HG03521 (cell line): ENCODE results near the gene CDC25B.
"Not testable (repeated sequence)": the region's sequence is repeated elsewhere in the genome, so short reads cannot be mapped to it uniquely, and the experiment has no call there.

ENCODE experiments used
- ATAC-seq: cut with Tn5 transposase; IDR thresholded peaks from one replicate; pipeline ENCODE4 v1.9.1; 2021; ENCODE audit warnings: mild to moderate bottlenecking, moderate library complexity; ENCODE audit not compliant: unreplicated experiment

Gene CDC25B

DNA sequence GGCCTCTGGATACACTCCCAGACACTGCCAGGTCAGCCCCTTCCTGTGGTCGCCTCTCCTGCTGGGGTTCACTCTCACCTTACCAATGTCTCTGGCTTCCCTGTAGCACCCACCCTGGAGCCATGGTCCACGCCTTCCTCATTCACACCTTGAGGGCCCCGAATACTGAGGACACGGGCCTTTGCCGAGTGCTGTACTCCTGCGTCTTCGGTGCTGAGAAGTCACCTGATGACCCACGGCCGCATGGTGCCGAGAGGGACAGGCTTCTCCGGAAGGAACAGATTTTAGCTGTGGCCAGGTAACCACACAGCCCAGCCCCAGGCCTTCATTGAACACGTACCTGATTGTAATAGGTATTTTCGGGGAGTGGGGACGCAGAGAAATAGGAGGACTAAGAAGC lies 25.9 kb downstream of the CDC25B start:
- ATAC-seq, result no peak

DNA sequence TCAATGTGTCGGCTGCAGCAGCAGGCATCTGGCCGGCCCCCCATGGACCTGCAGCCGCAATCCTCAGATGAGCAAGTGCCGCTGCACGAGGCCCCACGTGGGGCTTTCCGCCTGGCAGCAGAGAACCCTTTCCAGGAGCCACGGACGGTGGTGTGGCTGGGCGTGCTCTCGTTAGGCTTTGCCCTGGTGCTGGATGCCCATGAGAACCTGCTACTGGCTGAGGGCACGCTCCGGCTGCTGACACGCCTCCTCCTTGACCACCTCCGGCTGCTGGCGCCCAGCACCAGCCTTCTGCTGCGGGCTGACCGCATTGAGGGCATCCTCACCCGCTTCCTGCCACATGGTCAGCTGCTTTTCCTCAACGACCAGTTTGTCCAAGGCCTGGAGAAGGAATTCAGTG lies 27.8 kb downstream of the CDC25B start:
- no peak for ATAC-seq

DNA sequence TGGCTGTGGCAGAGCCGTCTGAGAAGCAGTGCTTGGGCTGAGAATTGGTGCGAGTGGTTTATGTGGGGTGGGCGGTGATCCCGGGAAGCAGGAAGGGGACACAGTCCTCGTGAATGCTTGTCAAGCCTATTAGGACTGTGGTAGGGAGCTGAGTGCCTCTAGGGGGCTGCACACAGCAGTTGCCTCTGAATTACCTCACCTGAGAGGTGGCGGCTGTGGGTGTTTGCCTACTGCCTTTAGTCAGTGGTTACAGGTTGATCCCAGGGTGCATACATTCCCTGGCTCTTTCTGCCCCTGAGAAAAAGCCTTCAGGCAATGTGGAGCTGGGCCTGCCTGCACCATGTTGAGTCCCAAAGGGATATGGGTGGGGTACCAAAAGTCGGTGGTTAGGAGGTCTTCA lies 29.4 kb downstream of the CDC25B start:
- no peak for ATAC-seq

DNA sequence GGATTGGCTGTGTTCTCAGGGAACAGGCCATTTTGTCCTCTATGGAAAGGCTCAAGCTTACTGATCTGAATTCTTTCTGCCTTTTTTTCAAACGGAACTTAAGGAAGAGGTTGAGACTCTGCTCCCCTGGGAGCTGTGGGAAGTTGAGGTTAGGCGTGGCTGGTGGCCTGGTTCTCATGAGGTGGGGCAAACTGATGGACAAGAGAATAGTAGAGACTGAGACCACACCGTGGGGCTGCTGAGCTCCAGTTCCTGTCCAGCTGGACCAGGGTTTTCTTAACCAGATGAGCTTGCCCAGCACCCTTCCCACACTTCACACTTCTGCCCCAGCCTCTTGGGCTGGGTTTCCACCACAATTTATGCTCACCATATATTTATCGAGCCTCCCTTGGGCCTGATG lies 30.3 kb downstream of the CDC25B start:
- ATAC-seq, result no peak

DNA sequence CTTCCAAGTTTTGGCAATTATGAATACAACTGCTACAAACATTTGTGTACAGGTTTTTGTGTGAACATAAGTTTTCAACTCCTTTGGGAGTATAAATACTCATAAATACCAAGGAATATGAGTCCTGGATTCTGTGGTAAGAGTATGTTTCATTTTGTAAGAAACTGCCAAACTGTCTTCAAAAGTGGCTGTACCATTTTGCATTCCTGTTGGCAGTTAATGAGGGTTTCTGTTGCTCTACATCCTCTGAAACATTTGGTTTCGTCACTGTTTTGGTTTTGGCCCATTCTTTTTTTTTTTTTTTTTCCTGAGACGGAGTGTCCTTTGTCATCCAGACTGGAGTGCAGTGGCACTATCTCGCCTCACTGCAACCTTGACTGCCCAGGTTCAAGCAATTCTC lies 32.7 kb downstream of the CDC25B start:
- ATAC-seq, result no peak

DNA sequence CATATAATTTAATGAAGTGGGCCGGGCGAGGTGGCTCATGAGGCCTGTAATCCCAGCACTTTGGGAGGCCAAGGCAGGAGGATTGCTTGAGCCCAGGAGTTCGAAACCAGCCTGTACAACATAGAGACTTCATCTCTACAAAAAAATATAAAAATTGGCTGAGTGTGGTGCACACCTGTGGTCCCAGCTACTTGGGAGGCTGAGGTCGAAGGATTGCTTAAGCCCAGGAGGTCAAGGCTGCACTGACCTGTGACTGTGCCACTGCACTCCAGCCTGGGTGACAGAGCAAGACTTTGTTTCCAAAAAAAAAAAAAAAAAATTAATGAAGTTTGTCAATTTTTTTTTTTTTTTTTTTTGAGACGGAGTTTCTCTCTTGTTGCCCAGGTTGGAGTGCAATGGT lies 33.8 kb downstream of the CDC25B start:
- not testable (repeated sequence) for ATAC-seq

DNA sequence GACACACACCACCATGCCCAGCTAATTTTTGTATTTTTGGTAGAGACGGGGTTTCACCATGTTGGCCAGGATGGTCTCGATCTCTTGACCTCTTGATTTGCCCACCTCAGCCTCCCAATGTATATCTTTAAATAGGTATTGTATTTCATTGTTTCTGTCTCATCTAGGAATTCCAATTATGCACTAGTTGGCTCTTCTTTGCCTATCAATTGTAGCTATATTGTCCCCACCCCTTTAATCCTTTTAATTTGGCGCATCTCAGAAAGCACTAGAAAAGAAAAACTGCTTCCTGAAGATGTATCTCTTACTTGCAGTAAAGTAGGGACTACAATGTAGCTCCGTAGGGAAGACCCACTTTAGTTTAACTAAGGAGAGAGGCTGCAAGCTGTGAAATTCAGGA lies 40.0 kb downstream of the CDC25B start:
- ATAC-seq, result no peak

DNA sequence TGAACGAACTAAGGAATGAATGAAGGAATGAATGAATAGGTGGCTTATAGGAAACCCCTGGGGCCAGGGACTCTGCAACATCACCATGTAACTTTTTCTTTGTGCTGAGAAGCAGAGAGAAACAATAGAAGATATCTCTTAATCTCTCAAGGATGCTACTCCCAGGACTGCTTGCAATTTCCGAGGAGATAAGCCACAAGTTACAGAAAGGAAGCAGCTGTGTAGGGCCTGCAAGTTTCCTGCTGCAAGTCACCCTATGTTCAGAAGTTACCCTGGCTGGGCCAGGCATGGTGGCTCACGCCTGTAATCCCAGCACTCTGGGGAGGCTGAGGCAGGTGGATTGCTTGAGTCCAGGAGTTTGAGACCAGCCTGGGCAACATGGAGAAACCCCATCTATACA lies 43.2 kb downstream of the CDC25B start:
- no peak for ATAC-seq

DNA sequence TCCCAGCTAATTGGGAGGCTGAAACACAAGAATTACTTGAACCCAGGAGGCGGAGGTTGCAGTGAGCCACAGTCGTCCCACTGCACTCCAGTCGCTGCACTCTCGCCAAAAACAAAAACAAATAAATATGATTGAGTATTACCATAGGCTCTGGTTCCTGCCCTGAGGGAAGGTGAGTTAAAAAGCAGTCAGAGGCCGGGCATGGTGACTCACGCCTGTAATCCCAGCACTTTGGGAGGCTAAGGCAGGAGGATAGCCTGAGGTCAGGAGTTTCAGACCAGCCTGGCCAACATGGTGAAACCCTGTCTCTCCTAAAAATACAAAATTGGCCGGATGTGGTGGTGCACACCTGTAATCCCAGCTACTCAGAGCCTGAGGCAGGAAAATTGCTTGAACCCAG lies 44.1 kb downstream of the CDC25B start:
- not testable (repeated sequence) for ATAC-seq

DNA sequence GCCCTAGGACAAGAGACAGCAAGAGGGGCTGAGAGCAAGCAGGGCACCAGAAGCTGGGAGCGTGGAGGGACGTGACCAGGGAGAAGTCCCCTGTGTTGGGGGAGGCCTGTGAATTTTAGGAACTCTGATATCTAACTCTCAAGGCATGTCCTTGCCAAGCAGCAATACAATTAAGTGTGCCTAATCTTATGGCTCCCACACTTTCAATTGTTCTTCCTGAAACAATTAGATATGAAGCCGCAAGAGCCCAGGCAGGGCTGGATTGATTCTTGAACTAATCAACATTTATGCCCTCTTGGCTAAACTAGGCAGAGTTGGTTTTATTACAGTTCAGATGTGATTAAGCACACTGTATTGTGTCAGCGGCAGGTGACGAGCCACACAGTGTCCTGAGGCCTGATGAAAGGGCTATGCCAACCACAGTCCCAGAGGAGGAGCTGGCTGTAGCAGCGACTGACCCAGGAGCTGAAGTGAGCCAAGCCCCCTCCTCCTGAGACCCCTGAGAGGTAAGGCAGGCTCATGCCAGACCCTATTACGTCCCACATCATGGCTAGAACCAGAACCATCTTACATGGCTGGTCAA lies 46.3 kb downstream of the CDC25B start:
- ATAC-seq, result no peak

DNA sequence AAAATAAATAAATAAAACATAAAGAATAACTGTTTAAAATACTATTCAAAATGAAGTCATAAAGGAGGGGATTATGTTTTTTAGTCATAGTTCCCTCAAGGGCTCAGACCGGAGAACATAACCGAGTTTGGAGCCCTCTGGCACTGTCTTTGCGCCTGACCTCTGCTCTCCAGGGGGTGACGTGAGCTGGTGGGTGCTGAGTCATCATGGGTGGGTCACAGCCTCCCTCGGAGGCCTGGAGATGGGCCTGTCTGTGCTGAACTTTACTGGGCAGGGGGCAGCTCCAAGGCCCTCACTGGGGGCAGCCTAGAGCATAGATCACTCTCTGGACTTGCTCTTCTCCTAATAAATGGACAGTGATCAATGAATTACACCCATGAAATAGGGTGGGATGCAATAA lies 47.4 kb downstream of the CDC25B start:
- ATAC-seq, result no peak

DNA sequence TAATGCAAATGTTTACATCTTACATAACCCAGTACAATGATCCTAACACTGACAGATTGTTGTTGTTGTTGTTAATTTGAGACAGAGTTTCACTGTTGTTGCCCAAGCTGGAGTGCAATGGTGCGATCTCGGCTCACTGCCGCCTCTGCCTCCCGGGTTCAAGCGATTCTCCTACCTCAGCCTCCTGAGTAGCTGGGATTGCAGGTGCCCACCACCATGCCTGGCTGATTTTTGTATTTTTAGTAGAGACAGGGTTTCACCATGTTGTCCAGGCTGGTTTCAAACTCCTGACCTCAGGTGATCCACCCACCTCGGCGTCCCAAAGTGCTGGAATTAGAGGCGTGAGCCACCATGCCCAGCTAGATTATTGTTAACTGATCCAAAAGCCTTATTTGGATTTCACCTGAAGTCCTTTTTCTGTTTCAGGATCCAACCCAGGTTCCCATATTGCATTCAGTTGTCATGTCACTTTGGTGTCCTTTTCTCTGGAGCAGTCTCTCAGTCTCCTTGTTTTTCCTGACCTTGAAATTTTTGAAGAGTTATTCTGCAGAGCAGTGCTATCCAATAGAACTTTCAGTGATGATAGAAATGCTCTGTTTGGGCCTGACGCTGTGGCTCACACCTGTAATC lies 48.0 kb downstream of the CDC25B start:
- not testable (repeated sequence) for ATAC-seq

DNA sequence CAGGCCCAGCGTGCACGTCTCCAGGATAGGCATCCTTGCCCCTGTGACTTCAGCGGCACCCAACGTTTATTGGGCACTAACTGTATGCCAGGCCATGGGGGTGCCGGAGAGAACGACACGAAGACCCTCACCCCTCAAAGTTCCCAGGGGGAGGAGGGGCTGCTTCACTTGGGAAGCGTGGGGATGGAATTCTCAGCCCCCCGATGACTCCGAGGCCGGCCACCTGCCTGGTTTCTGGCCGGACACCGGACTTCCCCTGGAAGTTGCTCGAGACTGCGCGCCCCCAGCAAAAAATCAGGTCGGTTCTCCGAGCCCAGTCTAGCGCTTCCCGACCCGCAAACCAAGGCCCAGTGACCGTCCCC lies 50.2 kb downstream of the CDC25B start:
- no peak for ATAC-seq

DNA sequence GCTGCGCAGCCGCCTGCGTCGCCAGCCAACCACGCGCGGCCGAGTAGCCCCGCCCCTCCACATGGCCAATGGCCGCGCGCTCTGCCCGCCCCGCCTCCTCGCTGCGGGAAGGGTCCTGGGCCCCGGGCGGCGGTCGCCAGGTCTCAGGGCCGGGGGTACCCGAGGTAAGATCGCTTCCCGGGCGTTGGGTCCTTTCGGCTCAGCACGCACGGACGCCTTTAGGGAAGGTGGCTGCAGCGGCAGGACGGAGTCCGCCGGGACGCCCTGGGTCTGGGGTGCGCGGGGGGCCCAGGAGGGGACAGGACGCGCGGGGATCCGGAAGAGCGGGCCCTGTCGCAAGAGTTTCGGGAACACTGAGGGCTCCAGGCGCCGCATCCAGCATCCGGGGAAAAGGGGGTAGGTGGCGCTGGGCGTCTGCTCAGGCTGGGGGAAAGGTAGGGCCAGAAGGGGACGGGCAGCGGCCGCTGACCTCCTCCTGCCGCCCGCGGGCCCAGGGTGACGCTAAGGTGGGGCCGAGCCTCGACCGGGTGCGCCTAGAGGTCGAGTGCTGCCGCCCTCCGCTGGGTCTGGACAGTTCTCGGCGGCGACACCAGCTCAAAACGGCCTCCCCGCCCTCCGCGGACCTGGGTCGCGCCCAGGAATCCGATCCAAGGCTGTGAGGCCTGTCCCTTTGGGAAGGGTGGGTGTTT lies 50.8 kb downstream of the CDC25B start, which contains the start of gene MAVS:
Gene MAVS, plus strand, starts transcription at position 95 of the 689 bp plus-strand sequence. CDS start 7,791 bp downstream, outside the sequence.
- peak; percentile 86 for ATAC-seq

DNA sequence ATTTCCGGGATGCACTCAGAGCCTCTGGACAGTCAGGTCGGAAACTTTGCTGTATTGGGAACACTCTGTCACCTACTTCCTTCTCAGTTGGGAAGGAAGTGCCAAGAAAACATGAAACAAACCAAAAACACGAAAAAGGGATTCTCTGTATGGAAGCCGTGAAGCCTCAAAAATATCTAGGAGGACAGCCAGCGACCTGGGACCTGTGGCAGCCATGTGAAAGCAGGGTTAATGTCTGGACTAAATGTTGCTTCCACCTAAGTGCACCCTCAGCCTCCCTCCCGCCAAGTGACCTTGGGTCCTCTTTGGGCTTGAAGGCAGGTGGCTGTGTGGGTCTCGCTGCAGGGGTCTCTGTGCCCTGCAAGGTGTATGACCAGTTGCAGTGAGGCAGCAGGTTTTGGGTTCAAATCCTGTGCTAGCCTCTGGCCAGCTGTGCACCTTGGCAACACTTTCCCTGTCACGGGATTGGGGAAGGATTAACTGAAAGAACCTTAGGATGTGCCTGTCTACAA lies 51.4 kb downstream of the CDC25B start:
- no peak for ATAC-seq

DNA sequence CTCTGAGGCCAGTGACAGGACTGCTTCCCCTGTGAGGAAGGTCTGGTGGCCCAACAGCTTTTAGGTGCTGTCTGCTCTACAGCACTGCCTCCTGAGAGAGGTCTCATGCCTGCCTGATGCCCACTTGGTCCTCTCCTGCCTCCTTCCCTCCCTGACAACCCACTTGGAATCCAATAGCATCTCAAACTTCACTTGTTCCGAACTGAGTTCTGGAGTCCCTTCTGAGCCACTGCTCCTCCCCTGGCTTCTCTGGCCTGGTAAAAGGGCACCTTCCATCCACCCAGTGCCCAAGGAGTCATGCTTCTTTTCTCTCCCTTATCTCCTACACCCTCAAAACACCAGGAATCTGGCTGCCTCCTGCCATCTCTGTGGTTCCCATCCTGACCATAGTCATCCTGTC lies 52.5 kb downstream of the CDC25B start:
- ATAC-seq, result no peak

DNA sequence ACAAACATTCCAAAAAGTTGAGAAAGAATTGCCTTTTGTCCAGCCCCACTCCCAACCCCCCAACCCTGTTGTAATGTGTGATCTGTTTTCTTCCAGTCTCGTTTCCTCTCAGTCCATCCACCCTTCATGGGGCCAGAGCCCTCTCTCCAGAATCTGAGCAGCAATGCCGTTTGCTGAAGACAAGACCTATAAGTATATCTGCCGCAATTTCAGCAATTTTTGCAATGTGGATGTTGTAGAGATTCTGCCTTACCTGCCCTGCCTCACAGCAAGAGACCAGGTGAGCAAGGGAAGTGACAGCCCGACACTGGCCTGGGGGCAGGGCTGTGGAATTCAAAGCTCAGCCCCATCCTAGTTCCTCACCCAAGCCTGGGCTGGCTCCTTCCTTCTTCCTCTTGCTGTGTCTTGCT lies 58.4 kb downstream of the CDC25B start:
- no peak for ATAC-seq
